ENCODE results near the gene ZNF827.

The ZNF827 gene
- 10.2 to 14.3 reads per million in 2 donors for total RNA-seq

- peak; percentile 30 to 95 (median 53) for DNase-seq
Measured at GRCh38 chr4:145938618-145939440, at the start of gene ZNF827. ZNF827 (minus strand) TSS chr4:145938823; CDS start chr4:145938407, 416 bp downstream.

- DNase-seq = no peak
Measured at GRCh38 chr4:145984563-145984962, 45.9 kb upstream of the ZNF827 start.

GRCh38 chr4:145982791-145983190, 44.2 kb upstream of the ZNF827 start:
- DNase-seq = no peak

- DNase-seq = no peak
Measured at GRCh38 chr4:145979160-145979559, 40.5 kb upstream of the ZNF827 start.

GRCh38 chr4:145976680-145977079, 38.1 kb upstream of the ZNF827 start:
- DNase-seq = no peak

- no peak for DNase-seq
Measured at GRCh38 chr4:145960012-145960411, 21.4 kb upstream of the ZNF827 start.

- no peak for DNase-seq
Measured at GRCh38 chr4:145957302-145957701, 18.7 kb upstream of the ZNF827 start.

GRCh38 chr4:145956288-145956890, 17.8 kb upstream of the ZNF827 start:
- peak in 2 of 5 experiments; percentile 8 to 51 for DNase-seq

- no peak for DNase-seq
Measured at GRCh38 chr4:145954924-145955339, 16.3 kb upstream of the ZNF827 start.

GRCh38 chr4:145951931-145952330, 13.3 kb upstream of the ZNF827 start:
- no peak for DNase-seq

- DNase-seq = no peak
Measured at GRCh38 chr4:145945431-145946155, 7.0 kb upstream of the ZNF827 start.

- DNase-seq = no peak
Measured at GRCh38 chr4:145944886-145945285, 6.3 kb upstream of the ZNF827 start.

- DNase-seq = no peak
Measured at GRCh38 chr4:145939856-145940255, 1.2 kb upstream of the ZNF827 start.

GRCh38 chr4:145939441-145939750, 773 bp upstream of the ZNF827 start:
- no peak for DNase-seq

- DNase-seq = peak in 4 of 5 experiments; percentile 11 to 79 (median 36)
Measured at GRCh38 chr4:145937971-145938611, 532 bp downstream of the ZNF827 start.

- peak; percentile 22 to 70 (median 31) for DNase-seq
Measured at GRCh38 chr4:145936997-145937901, 1.4 kb downstream of the ZNF827 start.

- DNase-seq = peak in 4 of 5 experiments; percentile 33 to 84 (median 52)
Measured at GRCh38 chr4:145936142-145936996, 2.3 kb downstream of the ZNF827 start.

GRCh38 chr4:145935253-145936141, 3.1 kb downstream of the ZNF827 start:
- DNase-seq = peak in 1 of 5 experiments; percentile 46

GRCh38 chr4:145934434-145935047, 4.1 kb downstream of the ZNF827 start:
- DNase-seq = no peak

All from T-helper 2 cell (primary cell).